ENCODE results near the gene YAP1. TPM values are rescaled to one million over a fixed set of nuclear protein-coding genes. Genes with fewer than 3 reads are reported as not detected.

YAP1 gene
- total RNA-seq, 1 donor from 2014 or later: 84.8 TPM

- no peak for DNase-seq (ENCODE audit: low read depth)
- H3K4me3 ChIP-seq (ENCODE audit: low read depth, low read length): no peak overlapping the region
- no peak for TF ChIP-seq CTCF (conservative IDR thresholded peaks at IDR 0.05; ENCODE audit: low read depth, low read length)
Observed at GRCh38 chr11:102276783-102277182, 166.5 kb downstream of the YAP1 start.

- no peak for DNase-seq (ENCODE audit: low read depth)
- TF ChIP-seq CTCF (conservative IDR thresholded peaks at IDR 0.05; ENCODE audit: low read depth, low read length): peak; percentile 28
- peak overlapping the region; percentile 6 for H3K4me3 ChIP-seq (ENCODE audit: low read depth, low read length)
Observed at GRCh38 chr11:102279641-102280170, 169.5 kb downstream of the YAP1 start.

- H3K4me3 ChIP-seq (ENCODE audit: low read depth, low read length): no peak overlapping the region
- no peak for TF ChIP-seq CTCF (conservative IDR thresholded peaks at IDR 0.05; ENCODE audit: low read depth, low read length)
- no peak for DNase-seq (ENCODE audit: low read depth)
Observed at GRCh38 chr11:102280245-102280833, 170.1 kb downstream of the YAP1 start.

Other genes with a start within 250 kb of the YAP1 start
- gene CEP126, start 195.4 kb upstream of the YAP1 start, total RNA-seq: 0.72 and 0.92 TPM in 2 replicates
- gene ANGPTL5, start 193.9 kb upstream of the YAP1 start, total RNA-seq: not detected in 2 replicates
- gene CFAP300, start 63.0 kb upstream of the YAP1 start, total RNA-seq: 0.72 and 10.0 TPM in 2 replicates
- 17.3 and 17.8 TPM in 2 replicates for gene BIRC3, start 207.0 kb downstream of the YAP1 start, total RNA-seq
- 58.3 and 85.3 TPM in 2 replicates for gene BIRC2, start 236.8 kb downstream of the YAP1 start, total RNA-seq

Measured in epithelial cell of proximal tubule (primary cell).